ENCODE measurements around the gene TSPAN17.

TSPAN17 gene

DNA sequence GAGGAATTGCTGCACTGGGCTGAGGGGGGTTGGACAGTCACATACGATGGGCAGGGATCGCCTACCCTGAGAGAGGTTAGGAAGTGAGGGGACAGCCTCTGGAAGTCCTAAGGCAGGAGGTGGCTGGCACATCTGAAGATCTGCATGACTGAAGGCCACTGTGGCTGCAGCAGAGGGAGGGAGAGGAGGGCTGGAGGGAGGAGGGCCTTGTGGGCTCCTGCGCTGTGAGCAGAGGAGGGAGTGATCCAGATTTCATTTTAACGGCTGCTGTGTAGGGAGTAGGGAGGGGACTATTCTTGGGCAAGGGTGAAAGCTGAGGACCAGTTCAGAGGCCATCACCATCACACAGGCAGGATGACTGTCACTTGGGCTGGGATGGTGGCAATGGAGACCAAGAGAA, 9.7 kb upstream of the TSPAN17 start:
- no peak for DNase-seq
- in situ Hi-C loops (cut with MboI; ENCODE audit: low pct_unique_long_range_greater_than_20kb, low sequenced_read_pairs) = no loop called here

DNA sequence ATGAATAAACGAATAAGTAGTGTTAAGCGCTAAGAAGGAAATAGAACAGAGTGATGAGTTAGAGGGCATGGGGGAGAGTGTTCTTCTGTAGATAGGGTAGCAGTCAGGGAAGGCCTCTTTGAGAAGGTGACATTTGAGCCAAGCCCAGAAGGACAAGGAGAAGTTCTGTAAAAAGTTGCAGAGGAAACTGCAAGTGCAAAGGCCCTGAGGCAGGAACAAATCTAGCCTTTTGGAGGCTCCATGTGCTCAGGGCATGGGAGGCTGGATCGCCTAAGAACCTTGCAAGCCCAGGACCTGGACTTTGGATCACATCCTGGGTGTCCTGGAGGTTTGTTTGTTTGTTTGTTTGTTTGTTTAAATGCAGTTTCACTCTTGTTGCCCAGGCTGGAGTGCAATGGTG, 8.8 kb upstream of the TSPAN17 start:
- in situ Hi-C loops (cut with MboI; ENCODE audit: low pct_unique_long_range_greater_than_20kb, low sequenced_read_pairs) = no loop called here

DNA sequence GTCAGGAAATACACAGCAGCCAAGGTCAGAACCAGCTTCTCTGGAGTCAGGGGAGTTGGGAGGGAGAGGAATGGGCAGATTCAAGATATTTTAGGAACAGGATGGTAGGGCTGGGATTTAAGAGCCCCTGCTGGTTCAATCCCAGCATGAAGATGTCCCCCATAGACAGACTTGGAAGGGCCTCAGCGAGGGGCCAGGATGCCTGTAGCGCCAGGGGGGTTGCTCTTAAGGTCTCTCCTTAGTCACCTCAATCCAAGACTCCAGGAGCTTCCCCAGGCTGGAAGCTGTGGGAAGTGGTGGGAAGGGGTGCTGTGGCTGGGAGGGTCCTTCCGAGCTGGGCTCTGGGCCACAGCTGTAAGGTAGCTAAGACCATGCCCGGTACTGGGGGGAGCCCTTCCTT, 8.1 kb upstream of the TSPAN17 start:
- no peak for DNase-seq
- in situ Hi-C loops (cut with MboI; ENCODE audit: low pct_unique_long_range_greater_than_20kb, low sequenced_read_pairs) = no loop called here

More for the DNA sequence above, 8.8 kb upstream of the TSPAN17 start:
- DNase-seq = no peak

DNA sequence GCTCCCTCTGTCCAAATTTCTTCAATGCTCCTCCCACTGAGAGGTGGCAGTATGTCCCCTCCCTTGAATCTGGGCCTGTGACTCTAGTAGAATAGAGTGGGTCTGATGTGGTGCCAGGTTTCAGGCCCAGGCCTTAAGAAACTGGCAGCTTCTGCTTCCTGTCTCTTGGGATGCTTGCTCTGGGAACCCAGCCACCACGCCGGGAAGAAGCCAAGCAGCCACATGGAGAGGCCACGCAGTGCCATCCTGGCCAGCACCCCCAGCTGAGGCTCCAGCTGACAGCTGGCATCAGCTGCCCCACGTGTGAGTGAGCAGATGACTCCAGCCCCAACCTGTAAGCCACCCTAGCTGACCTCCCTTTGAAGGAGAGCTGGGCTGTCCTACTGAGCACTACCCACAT, 7.3 kb upstream of the TSPAN17 start:
- no peak for DNase-seq
- in situ Hi-C loops (cut with MboI; ENCODE audit: low pct_unique_long_range_greater_than_20kb, low sequenced_read_pairs) = no loop called here

DNA sequence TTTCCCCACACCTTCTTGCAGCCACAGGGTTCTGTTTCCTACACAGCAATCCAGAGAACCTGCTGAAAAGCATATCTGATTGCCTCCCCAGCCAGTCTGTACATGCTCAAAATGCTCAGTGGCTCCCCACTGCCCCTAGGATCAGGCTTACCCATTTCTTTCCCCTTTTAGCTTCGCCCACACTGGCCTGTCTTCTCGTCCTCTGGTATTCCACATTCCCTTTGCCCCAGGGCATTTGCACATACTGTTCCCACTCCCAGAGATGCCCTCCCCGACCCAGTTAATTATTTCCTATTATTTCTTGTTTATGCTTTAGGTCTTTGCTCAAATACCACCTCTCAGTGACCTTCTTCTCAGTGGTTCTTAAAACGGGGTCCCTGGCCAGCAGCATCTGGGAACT, 6.7 kb upstream of the TSPAN17 start:
- no peak for DNase-seq
- in situ Hi-C loops (cut with MboI; ENCODE audit: low pct_unique_long_range_greater_than_20kb, low sequenced_read_pairs) = no loop called here

DNA sequence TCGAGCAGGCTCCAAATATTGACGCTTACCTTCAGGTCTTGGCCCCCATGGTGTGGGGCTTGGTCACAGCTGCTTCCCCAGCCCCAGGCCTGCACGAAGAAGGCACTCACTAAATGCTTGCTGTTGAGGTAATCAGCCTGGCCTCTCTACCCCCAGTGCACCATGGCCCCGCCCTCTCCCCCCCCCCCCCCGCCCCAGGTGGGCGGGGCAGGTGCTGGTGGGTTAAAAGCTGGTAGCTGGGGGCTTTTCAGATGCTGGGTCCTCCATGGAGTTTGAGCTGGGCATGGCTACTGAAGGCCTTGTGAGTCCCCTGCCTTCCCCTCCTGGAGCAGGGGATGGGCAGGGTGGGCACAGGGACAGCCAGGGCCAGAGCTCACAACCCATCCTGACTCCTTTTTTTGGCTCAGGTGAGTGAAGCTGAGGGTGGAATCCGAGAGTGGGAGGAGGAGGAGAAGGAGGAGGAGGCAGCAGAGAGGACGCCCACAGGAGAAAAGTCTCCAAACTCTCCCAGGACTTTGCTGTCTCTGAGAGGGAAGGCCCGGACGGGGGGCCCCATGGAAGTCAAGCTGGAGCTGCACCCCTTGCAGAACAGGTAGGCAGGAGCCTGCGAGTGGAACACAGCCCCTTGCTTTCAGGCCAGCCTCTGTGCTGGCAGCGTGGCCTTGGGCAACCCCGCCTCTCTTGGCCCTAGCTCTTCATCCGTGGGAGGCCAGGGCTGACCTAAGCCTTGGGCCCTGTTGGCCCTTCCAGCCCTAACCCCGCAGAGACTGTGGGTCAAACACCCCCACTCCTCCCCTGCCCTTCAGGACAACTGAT, 4.4 kb upstream of the TSPAN17 start:
- in situ Hi-C loops (cut with MboI; ENCODE audit: low pct_unique_long_range_greater_than_20kb, low sequenced_read_pairs) = no loop called here
- DNase-seq = no peak

DNA sequence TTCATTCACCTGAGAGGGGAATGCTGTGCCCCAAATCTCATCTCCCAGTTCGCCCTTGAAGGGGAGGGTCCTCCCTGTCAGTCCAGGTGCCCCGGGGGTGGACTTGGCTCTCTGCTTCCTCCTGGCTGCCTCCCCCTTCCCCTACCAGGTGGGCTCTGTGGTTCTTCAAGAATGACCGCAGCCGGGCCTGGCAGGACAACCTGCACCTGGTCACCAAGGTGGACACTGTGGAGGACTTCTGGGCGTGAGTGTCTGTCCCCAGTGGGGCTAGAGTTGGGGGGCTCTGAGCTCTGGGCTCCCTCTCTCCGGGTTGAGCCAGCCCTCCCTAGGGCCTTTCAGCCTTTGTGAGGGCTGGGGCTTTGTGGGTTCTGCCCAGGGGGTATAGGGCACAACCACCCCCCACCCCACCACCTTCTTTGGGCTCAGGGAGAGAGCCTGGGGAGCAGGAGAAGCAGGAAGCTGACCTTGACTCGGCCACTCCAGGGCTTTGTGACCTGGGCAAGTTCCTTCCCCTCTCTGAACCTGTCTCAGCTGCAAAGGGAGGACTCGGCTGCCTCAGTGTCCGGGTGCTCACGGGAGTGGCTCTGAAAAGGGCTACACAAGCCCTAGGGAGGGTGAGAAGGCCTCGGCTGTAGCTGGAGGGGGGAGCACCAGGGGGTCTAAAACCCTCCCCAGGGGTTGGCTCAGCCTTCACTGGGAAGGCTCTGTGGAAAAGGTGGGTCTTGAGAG, 3.6 kb upstream of the TSPAN17 start:
- DNase-seq = no peak
- in situ Hi-C loops (cut with MboI; ENCODE audit: low pct_unique_long_range_greater_than_20kb, low sequenced_read_pairs) = no loop called here

DNA sequence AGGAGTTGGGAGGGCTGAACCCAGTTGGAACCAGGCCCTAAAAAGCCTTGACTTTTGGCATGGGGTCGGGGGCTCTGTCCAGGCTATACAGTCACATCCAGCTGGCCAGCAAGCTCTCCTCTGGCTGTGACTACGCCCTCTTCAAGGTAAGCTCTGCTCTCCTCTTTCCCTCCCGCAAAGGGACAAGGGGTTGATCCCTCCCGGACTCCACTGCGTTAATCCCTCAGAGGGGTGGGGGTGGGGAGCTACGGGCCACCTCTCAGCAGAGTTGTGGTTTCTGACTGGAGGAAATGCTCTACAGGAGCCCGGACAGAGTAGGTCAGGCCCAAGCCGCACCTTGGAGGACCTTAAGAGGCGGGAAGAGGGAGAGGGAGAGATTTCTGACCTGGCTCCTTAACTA, 3.0 kb upstream of the TSPAN17 start:
- DNase-seq = no peak
- in situ Hi-C loops (cut with MboI; ENCODE audit: low pct_unique_long_range_greater_than_20kb, low sequenced_read_pairs) = no loop called here

DNA sequence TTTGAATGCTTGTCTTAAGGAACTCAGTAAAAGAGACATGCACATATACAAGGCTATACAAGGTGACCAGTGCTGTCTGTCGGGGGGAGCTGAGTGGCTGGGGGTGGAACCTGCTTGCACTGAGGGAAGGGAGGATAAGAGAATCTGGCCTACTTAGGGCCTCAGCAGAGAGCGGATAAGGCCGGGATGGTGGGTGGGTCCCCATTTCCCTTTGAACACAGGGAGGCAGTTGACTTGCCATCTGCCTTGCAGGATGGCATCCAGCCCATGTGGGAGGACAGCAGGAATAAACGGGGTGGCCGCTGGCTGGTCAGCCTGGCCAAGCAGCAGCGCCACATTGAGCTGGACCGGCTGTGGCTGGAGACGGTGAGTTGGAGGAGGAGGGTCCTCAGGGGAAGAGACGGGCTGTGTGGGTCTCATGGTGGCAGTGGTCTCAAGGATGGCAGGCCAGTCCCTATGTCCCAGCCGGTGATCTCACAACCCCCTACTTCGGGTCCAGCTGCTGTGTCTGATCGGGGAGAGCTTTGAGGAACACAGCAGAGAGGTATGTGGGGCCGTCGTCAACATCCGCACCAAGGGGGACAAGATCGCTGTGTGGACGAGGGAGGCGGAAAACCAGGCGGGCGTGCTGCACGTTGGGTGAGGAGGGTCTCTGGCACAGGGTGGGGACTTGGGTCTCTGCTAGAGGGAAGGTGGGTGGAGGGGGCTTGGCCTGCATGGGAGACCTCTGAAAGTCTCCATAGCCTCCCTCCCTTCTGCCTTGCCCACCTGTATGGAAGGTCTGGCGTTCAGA, 2.2 kb upstream of the TSPAN17 start:
- in situ Hi-C loops (cut with MboI; ENCODE audit: low pct_unique_long_range_greater_than_20kb, low sequenced_read_pairs) = no loop called here
- DNase-seq = no peak

DNA sequence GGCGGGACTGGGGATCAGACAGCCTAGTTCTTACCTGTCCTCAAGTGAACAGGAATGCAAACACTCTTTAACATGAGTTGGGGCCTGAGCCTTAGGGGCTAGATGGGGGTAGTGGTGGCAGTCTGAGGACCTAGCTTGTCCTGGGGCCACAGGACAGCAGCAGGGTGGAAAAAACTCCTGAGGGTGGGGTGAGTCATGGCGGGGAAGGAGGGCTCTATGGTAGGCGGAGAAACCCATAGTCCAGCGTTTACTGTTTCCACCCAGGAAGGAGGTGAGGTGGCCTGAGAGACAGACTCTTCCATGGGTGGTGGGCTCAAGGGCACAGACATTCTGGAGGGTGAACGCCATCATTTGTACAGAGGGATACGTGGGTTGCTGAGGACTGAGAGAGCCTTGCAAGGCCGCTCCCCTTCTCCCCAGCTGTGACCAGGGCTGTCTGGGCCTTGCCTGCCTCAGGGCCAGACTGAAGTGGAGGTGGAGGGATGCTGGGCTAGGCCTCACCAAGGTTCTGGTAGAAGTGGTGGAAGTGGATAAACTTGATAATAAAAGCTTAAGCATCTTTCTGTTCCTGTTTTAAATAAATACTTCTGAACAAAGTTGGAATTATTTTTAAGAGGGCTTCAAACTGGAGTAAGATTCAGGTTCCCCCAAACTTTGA, 1.1 kb upstream of the TSPAN17 start:
- DNase-seq = no peak
- in situ Hi-C loops (cut with MboI; ENCODE audit: low pct_unique_long_range_greater_than_20kb, low sequenced_read_pairs) = no loop called here

DNA sequence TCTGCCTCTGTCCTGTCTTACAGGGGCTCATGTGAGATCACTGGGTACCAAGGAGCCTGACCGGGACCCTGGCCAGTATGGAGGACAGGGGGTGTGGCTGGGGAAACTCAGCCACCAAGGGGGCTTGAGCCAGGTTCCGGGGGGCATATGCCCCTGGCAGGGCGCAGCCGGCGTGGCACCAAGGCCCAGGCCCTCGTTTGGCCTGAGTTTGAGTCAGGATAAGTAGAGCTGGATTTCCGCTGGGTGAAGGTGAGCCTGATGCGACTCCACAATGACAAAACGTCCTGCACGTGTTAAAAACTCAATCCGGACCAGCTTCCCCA, 616 bp upstream of the TSPAN17 start:
- no peak for DNase-seq
- in situ Hi-C loops (cut with MboI; ENCODE audit: low pct_unique_long_range_greater_than_20kb, low sequenced_read_pairs) = no loop called here

DNA sequence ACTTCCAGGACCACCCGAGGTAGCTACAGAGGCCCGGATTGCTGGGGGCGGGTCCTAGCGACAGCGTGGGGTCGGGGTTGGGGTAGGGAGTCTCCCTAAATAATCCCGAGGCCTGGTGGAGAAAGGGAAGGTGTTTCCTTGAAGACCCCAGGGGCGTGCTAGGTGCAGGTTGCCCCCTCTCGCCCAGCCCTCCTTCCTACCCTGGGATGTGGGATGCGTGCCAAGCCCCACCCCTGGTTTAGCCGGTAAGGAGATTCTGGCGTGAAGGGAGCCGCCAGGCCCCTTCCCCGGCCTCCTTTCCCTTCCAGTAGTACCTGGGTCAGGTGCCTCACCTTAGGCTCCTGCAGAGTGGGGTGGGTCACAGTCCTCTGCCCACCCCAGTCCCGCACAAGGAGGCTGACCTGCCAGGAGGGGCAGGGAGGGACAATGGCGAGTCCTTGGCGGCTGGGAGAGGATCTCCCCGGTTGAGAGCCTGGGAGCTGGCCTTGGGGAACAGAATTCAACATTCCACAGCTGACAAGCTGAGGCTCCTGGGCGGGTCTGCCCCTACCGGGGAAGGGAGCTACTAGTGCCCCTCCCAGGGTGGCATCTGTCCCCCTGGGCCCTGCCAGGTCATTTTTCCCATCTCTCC, 674 bp downstream of the TSPAN17 start:
- in situ Hi-C loops (cut with MboI; ENCODE audit: low pct_unique_long_range_greater_than_20kb, low sequenced_read_pairs) = no loop called here

DNA sequence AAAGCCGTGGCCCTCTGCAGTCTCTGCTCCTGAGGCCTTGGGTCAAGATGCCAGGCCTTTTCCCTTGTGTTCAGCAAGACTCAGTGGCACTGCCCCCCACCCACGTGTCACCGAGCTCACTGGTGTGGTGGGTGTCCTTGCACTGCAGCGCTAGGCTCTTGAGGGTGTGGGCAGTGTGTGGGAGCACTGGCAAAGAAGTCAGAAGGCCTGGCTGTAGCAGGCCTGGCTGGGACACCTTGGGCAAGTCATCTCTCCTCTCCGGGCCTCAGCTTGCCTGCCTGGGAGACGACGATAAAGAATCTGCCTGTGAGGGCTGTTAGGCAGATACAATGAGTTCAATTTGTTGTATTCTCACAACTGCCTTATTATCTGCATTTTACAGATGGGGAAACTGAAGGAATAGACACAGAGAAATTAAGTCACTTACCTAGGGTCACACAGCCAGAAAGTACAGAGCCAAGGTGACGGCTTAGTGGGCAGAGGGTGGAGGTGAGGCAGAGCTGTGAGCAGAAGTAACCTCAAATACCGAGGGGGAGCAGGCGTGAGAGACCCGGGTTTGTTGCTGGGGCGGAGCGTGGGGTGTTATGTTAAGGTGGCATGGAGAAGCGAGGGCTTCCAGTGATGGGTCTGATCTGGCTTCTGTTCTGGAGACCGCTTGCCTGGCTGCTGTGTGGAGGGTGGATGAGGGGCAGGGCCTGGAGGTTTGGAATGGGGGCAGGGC, 1.4 kb downstream of the TSPAN17 start:
- in situ Hi-C loops (cut with MboI; ENCODE audit: low pct_unique_long_range_greater_than_20kb, low sequenced_read_pairs) = no loop called here
- no peak for DNase-seq

More for the DNA sequence above, 674 bp downstream of the TSPAN17 start:
- DNase-seq = no peak

DNA sequence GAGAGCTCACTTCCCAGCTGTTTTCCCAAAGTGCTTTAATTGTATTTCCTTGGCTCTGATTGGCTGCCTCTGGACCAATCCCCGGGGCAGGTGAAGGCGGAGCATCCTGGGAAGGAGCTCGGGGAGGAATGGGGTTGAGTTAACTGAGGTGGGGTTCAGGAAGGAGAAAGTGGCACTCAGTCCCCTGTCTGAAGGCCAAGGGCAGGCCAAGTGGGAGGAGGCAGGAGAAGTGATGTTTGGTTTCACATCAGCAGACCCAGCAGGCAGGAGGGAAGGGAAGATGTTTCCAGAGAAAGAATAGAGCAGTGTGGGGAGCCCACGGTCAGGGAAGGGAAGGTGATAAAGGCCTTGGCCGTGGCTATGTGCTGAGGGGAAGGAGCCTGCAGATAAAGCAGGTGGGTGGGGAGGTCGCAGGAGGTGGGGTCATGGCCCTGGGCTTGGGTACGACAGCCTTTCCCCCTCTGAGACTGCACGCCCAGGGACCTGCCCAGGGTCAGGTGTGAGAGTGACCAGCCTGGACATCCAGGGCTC, 3.1 kb downstream of the TSPAN17 start:
- in situ Hi-C loops (cut with MboI; ENCODE audit: low pct_unique_long_range_greater_than_20kb, low sequenced_read_pairs) = loop anchor here (25.0 kb wide), 2 partner anchors 312 to 437 kb away; partner anchors contain the start of gene FGFR4

DNA sequence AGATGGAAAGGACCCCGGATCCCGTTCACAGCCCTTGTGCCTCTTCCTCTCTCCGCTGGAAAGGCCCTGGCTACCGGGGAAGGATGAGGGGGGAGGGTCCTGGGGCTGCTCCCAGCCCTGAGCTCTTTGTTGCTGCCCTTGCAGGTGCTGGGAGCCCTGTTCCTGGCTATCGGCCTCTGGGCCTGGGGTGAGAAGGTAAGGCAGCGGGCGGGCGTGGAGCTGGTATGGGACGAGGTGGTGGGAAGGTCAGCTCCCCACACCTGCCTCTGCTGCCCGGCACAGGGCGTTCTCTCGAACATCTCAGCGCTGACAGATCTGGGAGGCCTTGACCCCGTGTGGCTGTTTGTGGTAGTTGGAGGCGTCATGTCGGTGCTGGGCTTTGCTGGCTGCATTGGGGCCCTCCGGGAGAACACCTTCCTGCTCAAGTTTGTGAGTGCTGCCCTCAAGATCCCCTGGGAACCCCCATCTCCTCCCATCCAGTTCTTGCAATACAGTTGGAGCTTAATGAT, 4.2 kb downstream of the TSPAN17 start:
- in situ Hi-C loops (cut with MboI; ENCODE audit: low pct_unique_long_range_greater_than_20kb, low sequenced_read_pairs) = loop anchor here (25.0 kb wide), 2 partner anchors 311 to 436 kb away; partner anchors contain the start of gene FGFR4
- no peak for DNase-seq

More for the DNA sequence above, 3.1 kb downstream of the TSPAN17 start:
- DNase-seq = no peak

DNA sequence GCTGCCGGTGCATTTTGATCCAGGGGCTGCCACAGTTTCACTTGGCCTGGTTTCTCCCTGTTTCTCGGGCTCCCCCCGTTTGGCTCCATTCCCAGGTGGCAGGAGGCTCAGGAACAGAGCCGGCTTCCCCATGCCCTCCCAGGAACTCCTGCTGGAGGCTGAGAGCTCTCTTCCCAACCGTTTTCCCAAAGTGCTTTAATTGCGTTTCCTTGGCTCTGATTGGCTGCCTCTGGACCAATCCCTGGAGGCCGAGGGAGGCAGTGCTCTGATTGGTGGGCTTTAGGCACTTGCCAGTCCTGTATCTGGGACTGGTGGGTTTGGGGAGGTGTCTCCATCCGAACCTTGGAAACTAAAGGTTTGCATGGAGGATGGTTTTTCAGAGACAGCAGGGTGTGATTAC, 4.9 kb downstream of the TSPAN17 start:
- no peak for DNase-seq

DNA sequence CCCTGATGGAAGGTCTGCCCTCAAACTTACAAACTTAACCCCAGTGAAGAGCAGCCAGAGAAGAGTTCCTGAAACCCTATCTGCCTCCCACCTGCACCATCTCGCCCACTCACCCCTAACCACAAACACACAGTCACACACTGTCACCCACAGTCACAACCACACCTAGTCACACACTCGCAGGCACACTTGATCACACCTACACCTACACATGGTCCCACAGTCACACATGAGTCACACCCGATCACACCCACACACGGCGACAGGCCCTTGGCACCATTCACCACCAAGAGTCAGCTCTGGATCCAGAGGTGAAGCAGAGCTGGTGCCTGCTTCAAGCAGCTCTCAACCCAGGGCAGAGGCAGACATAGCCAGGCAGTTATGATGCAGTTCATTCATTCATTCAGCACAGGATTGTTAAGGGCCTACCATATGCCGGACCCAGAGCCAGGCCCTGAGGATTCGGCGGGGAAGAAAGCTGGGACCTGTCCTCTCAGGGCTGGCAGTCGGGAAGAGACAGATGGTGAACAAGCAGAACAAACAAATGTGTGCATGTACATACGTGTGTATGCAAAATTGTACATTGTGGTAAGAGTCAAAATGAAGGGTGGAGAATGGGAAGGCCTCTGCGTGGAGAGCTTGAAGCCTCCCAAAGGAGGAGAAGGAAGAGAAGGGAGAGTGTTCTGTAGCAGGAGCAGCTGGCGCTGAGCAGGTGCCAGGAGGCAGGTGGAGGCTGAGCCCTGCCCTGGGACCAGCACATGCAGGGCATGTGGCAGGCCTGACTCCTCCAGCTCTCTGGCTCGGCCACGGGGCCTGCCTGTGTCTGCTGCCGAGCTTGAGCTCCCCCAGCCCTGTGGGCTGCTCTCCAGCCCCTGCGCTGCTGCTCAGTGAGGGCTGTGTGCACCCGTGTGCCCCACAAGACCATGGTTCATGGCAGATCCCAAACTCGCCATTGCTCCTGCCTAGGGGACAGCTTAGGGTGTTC, 6.4 kb downstream of the TSPAN17 start:
- no peak for DNase-seq
- in situ Hi-C loops (cut with MboI; ENCODE audit: low pct_unique_long_range_greater_than_20kb, low sequenced_read_pairs) = loop anchor here (25.0 kb wide), 2 partner anchors 309 to 434 kb away; partner anchors contain the start of gene FGFR4

More for the DNA sequence above, 4.9 kb downstream of the TSPAN17 start:
- in situ Hi-C loops (cut with MboI; ENCODE audit: low pct_unique_long_range_greater_than_20kb, low sequenced_read_pairs) = loop anchor here (25.0 kb wide), 2 partner anchors 310 to 435 kb away; partner anchors contain the start of gene FGFR4

All from KBM-7 (cell line).